HG03575 (cell line): ENCODE data around the gene BUB1.
"Not testable (repeated sequence)": the region's sequence is repeated elsewhere in the genome, so short reads cannot be mapped to it uniquely, and the experiment has no call there.

Experiments used
- ATAC-seq: cut with Tn5 transposase; IDR thresholded peaks from one replicate; pipeline ENCODE4 v1.9.1; 2021; ENCODE audit not compliant: unreplicated experiment, insufficient number of reproducible peaks, low FRiP score; ENCODE audit errors: extremely low read depth

Gene BUB1

GRCh38 chr2:110613927-110614326 lies 63.9 kb downstream of the BUB1 start:
- not testable (repeated sequence) for ATAC-seq

- not testable (repeated sequence) for ATAC-seq
These were observed 67.1 kb downstream of the BUB1 start for GRCh38 chr2:110610613-110611250.

- ATAC-seq = not testable (repeated sequence)
These were observed 67.8 kb downstream of the BUB1 start for GRCh38 chr2:110609843-110610612.

GRCh38 chr2:110608788-110609502 lies 68.9 kb downstream of the BUB1 start:
- ATAC-seq = not testable (repeated sequence)

- not testable (repeated sequence) for ATAC-seq
These were observed 72.8 kb downstream of the BUB1 start for GRCh38 chr2:110605057-110605456.

- not testable (repeated sequence) for ATAC-seq
These were observed 73.8 kb downstream of the BUB1 start for GRCh38 chr2:110603917-110604591.

- ATAC-seq = not testable (repeated sequence)
These were observed 75.7 kb downstream of the BUB1 start for GRCh38 chr2:110602139-110602538.

GRCh38 chr2:110591973-110592372 lies 85.9 kb downstream of the BUB1 start:
- not testable (repeated sequence) for ATAC-seq

- not testable (repeated sequence) for ATAC-seq
These were observed 88.1 kb downstream of the BUB1 start for GRCh38 chr2:110589677-110590330.

- ATAC-seq = not testable (repeated sequence)
These were observed 89.3 kb downstream of the BUB1 start for GRCh38 chr2:110588520-110588919.
